HG02678 (cell line): ENCODE data around the gene MIDN.

Experiments
- ATAC-seq: cut with Tn5 transposase; IDR thresholded peaks from one replicate; pipeline ENCODE4 v1.9.1; 2021; ENCODE audit warnings: mild to moderate bottlenecking, moderate library complexity; ENCODE audit not compliant: unreplicated experiment

MIDN gene

DNA sequence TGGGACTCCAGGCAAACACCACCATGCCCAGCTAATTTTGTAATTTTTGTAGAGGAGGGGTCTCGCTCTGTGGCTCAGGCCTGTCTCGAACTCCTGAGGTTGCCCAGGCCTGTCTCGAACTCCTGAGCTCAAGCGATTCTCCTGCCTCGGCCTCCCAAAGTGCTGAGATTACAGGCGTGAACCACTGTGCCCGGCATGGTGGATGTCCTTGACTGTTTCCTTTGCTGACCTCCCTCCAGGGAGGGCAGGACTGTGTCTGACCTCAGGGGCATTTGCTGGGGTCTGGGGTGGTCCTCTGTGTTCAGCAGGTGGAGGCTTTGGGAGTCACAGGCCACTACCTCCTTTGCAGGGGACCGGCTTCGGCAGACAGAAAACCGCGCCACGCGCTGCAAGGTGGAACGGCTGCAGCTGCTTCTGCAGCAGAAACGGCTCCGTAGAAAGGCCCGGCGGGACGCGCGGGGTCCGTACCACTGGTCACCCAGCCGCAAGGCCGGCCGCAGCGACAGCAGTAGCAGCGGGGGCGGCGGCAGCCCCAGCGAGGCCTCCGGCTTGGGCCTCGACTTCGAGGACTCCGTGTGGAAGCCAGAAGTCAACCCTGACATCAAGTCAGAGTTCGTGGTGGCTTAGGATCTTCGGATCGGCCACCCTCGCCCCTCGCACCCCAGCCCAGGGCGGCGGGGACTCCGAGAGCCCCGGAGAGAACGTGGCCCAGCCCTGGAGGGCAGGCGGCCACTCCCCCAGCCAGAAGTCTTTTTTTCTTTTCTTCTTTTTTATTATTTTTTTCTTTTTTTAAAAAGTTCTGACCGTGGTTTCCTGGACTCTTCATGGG is 8.5 kb downstream of the MIDN start:
- ATAC-seq, result no peak

- ATAC-seq, result no peak
Observed at GRCh38 chr19:1257475-1258162, 9.2 kb downstream of the MIDN start.

GRCh38 chr19:1258163-1258492 is 9.7 kb downstream of the MIDN start:
- ATAC-seq, result no peak

GRCh38 chr19:1258707-1259205 is 10.4 kb downstream of the MIDN start:
- no peak for ATAC-seq

DNA sequence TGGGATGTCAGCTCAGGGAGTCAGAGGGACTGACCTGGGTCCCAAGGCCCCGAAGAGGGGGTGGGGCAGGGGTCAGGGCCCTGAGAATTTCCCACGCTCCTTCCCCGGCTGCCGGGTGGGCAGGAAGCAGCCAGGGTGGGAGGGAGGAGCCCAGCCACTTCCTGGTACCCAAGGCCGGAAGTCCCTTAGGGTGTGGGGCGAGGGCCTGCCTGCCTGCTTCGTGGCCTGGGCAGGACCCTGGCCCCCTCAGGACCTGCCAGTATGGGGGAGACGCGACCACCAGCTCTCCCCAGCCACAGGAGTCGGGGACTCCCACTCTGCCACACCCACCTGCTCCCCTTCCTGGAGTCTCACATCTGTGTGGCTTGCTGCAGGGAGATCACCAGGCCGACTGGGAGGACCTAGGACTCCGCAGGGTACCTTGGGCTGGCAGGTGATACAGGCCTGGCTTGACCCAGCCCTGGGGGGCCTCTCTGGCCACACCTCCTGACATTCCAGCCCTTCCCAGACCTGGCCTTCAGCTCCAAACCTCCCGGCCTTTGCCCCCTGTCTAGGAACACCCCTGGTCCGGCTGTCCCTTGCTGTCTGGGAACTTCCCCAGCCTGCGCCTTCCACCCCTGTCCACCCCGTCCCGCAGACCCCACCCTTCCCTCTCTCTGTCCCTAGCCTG is 11.0 kb downstream of the MIDN start:
- peak; percentile 33 for ATAC-seq

GRCh38 chr19:1259876-1260748 is 11.7 kb downstream of the MIDN start:
- ATAC-seq, result peak; percentile 3

- peak; percentile 70 for ATAC-seq
Observed at GRCh38 chr19:1260749-1261537, 12.6 kb downstream of the MIDN start.

DNA sequence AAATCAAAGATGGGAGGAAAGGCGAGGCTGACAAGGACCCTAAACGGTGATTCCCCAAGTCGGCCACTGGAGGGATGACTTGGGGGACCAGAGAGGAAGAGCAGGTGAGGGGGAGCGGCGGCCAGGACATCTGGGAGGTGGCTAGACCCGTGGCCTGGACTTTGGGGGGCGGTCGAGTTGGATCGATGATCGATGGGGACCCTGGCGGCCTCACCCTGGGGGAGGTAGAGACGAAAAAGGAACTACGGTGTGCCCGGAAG is 13.1 kb downstream of the MIDN start:
- ATAC-seq, result no peak

GRCh38 chr19:1261798-1262622 is 13.6 kb downstream of the MIDN start:
- no peak for ATAC-seq

GRCh38 chr19:1262623-1263123 is 14.3 kb downstream of the MIDN start:
- no peak for ATAC-seq

- ATAC-seq, result no peak
Observed at GRCh38 chr19:1263188-1263587, 14.8 kb downstream of the MIDN start.

DNA sequence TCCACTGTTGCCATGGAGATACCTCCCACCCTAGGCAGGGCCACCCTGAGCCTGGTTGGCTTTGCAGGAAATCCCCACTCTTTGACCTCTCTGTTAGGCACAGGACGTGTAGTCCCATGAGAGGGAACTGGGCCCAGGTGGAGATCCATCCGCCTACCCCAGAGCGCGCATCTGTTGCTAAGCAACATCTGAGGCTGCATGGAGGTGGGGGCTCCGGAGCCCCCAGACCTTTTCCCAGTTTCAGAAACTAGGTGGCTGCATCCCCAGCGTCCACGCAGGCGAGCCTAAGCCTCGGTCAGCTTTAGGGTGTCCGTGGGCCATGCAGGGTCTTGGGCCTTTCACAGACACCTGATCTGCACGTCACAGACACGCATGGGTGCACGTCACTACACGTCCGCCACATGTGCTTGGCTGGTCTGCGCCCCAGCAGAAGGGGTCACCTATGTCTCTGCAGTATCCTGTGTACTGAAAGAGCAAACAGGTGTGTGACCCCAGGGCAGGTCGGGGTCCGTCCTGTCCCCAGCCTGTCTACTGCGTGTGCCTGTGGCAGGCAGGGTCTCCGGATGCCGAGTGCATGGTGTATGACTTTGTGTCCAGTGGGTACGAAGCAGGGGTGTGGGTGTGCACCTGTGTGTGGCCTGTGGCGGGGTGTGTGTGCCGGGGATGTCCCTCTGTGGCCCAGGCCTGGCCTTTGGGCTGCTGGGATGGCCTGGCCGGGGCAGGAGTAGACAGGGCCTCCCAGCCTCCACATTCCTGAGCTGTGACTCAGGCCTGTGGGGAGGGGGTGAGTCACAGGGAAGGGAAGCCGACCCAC is 16.6 kb downstream of the MIDN start:
- ATAC-seq, result no peak

DNA sequence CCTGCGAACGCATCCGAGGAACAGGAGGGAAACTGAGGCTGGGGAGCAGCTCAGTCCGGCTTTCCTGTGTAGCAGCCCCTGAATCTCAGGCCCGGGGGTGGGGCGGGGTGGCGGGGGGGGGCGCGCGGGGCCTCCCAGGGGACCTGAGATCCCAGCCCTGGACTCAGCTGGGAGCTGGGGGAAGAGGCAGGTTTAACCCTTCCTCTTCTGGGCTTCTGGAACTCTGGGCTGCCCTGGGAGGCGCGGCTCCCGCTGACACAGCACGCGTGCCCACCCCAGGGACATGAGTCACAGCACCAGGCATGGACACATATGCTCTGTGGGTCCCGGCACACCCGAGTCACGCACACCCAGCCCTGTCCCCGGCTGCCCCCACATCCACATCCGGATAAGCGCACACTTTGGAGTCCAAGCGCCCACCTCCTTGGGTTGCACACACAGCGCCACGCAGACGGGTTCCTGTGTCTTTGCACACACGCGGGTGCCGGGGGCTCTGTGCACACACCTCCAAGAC is 17.3 kb downstream of the MIDN start:
- ATAC-seq, result no peak

DNA sequence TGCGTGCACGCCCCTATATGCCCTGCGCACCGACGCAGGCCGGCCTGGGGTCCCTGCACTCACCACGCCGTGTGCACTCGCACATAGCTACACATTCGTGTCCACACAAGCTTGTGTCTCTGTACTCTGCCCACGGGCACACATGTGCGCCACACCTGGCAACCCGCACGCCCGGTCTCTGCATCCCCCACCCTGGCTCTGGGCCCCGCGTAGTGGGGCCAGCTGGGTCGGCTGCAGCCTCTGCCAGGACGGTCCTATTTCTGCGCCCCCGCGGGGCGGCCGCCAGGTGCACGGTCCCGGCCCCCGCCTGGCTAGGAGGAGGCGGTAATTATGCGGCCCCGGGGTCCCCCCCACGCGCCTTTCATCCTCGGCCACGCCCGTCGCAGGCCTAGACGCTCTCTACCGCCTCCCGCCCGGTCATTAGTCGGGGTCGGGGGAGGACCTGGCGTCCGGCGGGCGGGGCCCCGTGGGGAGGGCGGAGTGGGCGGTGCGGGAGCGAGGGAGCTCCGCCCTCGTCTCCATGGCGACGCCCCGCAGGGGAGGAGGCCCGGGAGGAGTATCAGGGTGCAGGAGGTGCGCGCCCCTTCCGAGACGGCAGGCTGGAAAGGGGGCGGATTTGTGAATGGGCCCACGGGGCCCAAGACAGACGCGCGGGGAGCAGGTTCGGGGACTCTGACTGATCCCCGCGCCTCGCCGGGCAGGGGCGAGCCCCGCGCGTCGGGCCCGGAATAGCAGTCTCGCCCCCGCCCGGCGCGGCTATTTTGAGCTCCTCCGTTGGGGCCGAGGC is 17.9 kb downstream of the MIDN start:
- ATAC-seq, result peak; percentile 37

GRCh38 chr19:1266916-1267476 is 18.6 kb downstream of the MIDN start:
- peak; percentile 13 for ATAC-seq

DNA sequence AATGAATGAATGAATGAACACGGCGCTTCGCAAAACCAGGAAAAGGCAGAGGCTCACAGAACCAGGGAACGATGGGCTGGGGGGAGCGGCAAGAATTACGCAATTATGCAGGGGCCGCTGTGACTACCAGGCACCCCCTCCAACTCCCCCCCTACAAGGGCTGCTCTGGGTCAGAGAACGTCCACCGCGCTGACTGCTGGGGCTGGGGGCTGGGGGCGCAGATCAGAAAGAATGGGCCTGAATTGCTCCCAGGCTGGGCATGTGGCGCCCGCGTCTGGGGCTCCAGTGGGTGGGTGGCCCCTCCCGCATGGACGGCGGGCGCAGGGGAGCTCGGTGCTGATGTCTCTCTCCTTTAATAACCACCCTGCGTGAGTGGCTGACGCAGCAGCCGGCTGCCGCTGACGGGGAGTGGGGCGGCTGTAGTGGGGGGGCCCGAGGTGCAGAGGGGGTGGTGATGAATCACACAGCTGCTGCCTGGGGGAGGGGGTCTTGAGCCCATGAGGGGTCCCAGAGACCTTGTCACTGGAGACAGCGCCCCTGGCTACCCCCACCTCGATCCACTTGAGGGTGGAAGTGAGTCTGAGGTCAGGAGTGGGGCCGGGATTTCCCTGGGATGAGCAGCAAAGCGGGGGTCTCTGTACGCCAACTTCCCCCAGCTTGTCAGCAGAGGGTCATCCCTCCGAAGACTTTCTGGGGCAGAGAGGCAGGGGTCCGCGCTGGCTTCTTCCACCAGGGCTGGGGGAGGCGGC is 19.3 kb downstream of the MIDN start:
- no peak for ATAC-seq
